ENCODE results near the gene PPP1R12A. TPM values are rescaled to one million over a fixed set of nuclear protein-coding genes. Genes with fewer than 3 reads are reported as not detected.

The PPP1R12A gene
- total RNA-seq, 1 donor from 2014 or later: 123 TPM

GRCh38 chr12:79747274-79747673 is 187.6 kb downstream of the PPP1R12A start:
- Mint-ChIP-seq H3K27ac (no peak overlapping the region), H3K4me1 (no peaks in the 10 kb centered on the region), H3K4me3 (no peak overlapping the region), H3K9me3 (peaks cover 10% of the 10 kb centered on the region), H3K27me3 (ENCODE audit: low read depth) (no peaks in the 10 kb centered on the region), H3K36me3 (peaks cover 4% of the 10 kb centered on the region)
- TF ChIP-seq, protein P1, sequence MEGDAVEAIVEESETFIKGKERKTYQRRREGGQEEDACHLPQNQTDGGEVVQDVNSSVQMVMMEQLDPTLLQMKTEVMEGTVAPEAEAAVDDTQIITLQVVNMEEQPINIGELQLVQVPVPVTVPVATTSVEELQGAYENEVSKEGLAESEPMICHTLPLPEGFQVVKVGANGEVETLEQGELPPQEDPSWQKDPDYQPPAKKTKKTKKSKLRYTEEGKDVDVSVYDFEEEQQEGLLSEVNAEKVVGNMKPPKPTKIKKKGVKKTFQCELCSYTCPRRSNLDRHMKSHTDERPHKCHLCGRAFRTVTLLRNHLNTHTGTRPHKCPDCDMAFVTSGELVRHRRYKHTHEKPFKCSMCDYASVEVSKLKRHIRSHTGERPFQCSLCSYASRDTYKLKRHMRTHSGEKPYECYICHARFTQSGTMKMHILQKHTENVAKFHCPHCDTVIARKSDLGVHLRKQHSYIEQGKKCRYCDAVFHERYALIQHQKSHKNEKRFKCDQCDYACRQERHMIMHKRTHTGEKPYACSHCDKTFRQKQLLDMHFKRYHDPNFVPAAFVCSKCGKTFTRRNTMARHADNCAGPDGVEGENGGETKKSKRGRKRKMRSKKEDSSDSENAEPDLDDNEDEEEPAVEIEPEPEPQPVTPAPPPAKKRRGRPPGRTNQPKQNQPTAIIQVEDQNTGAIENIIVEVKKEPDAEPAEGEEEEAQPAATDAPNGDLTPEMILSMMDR (IDR thresholded peaks at IDR 0.05; ENCODE audit: unreplicated experiment): no peak
- DNase-seq (ENCODE audit: low spot score in 2 of 2, unreplicated experiment in 2 of 2): no peak

DNA sequence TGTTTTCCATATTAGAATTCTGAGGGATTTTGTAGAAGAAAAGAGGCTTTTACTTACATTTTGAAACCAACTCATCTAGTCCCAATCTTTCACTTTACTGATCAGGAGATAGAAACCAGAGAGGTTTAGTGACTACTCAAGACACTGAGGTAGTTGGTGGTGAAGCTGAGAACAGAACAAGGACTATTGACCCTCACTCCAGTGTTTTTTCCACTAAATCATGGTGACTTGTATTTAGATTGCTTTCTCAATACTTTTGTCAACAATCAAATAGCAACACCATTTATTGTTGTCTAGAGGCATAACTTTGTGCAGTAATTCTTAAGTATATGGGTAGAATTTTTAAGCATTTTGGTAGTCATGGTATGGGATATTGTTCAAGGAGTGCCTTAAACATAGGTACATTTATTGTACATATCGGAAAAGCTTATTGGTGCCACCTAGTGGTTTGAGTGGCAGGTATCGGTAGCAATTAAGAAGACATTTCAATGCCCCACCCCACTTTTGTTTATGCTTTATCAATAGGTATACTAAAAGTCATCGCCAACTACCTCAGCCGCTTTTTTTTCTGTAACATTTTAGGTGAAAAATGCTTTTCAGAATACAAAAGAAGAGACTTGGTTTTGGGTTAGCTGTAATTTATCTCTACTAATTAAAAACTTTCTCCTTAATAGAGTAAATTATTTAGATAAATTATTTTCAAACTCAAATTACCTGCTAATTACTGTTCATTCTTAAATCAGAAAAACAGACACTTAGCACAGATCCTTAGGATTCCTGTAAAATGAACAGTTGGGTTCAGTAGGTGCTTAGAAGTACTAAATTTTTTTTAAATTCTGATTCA is 196.8 kb downstream of the PPP1R12A start:
- H3K27me3 Mint-ChIP-seq (ENCODE audit: low read depth): no peaks in the 10 kb centered on the region
- peaks cover 11% of the 10 kb centered on the region for H3K9me3 Mint-ChIP-seq
- H3K27ac Mint-ChIP-seq: no peak overlapping the region
- no peak overlapping the region for H3K4me3 Mint-ChIP-seq
- peaks cover 3% of the 10 kb centered on the region for H3K4me1 Mint-ChIP-seq
- TF ChIP-seq, protein P1 (IDR thresholded peaks at IDR 0.05; ENCODE audit: unreplicated experiment): peak; percentile 70
- no peaks in the 10 kb centered on the region for H3K36me3 Mint-ChIP-seq
- DNase-seq (ENCODE audit: low spot score in 2 of 2, unreplicated experiment in 2 of 2): no peak

DNA sequence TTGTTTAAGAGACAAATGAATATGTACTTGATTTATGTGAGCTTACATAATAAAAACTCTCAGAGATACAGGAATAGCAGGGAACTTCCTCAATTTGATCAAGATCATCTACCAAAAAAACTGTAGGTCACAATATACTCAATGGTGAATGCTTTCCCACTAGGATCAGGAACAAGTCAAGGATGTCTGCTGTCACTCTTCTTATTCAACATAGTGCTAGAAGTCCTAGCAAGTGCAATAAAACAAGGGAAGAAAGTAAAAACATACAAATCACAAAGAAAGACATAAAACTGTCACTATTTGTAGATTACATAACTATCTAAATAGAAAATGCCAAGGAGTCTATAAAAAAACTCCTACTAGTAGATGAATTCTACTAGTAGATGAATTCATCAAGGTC is 202.3 kb downstream of the PPP1R12A start:
- H3K36me3 Mint-ChIP-seq: peaks cover 18% of the 10 kb centered on the region
- no peaks in the 10 kb centered on the region for H3K27me3 Mint-ChIP-seq (ENCODE audit: low read depth)
- H3K27ac Mint-ChIP-seq: no peak overlapping the region
- TF ChIP-seq, protein P1 (IDR thresholded peaks at IDR 0.05; ENCODE audit: unreplicated experiment): no peak
- no peak overlapping the region for H3K4me3 Mint-ChIP-seq
- no peak for DNase-seq (ENCODE audit: low spot score in 2 of 2, unreplicated experiment in 2 of 2)
- no peaks in the 10 kb centered on the region for H3K4me1 Mint-ChIP-seq
- H3K9me3 Mint-ChIP-seq: peaks cover 43% of the 10 kb centered on the region

DNA sequence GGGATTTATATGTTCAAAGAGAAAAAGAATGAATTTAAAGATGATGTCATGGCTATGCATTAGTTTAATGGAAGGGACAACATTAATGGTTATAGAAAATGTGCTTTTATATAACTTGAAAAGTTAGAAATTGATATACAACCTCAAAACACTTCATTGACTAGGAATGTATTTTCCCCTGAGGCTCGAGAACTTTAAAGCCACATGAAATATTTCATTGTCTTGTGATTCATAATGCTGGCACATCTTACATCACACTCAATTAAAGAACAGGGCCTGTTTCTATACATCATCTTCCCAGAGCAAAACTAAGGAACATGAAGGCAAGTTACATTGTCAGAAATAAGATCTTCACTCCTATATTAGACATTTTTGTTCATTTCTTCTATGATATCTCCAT is 208.9 kb downstream of the PPP1R12A start:
- Mint-ChIP-seq H3K27ac (peak overlapping the region; percentile 40), H3K9me3 (peaks cover 37% of the 10 kb centered on the region), H3K36me3 (peaks cover 19% of the 10 kb centered on the region), H3K27me3 (ENCODE audit: low read depth) (no peaks in the 10 kb centered on the region), H3K4me3 (no peak overlapping the region), H3K4me1 (no peaks in the 10 kb centered on the region)
- no peak for DNase-seq (ENCODE audit: low spot score in 2 of 2, unreplicated experiment in 2 of 2)
- TF ChIP-seq, protein P1 (IDR thresholded peaks at IDR 0.05; ENCODE audit: unreplicated experiment): no peak

Other genes with a start within 250 kb of the PPP1R12A start
- 205 to 229 TPM (median 211 TPM) in 3 replicates for gene PAWR, start 244.1 kb downstream of the PPP1R12A start, total RNA-seq
- 0.45 to 0.60 TPM (median 0.51 TPM) in 3 replicates for gene OTOGL, start 164.4 kb upstream of the PPP1R12A start, total RNA-seq